Heart left ventricle (tissue), 13 donors: ENCODE results near the gene POLR2A.

Source experiments
- POLR2A ChIP-seq, 2 donors: fragments of 450-650 bp; IDR thresholded peaks; one replicate each; pipeline ENCODE4 v1.6.1; 2017; ENCODE audit warnings: antibody characterized with exemption in 2 of 2, mild to moderate bottlenecking in 2 of 2, moderate library complexity in 2 of 2
- TF ChIP-seq, protein P1 (sequence below), 12 donors: fragments of 200-600 bp; sonication (generic) in 4 of 12; IDR thresholded peaks; one replicate each; pipeline versions ENCODE4 v1.5.0 to v1.8.0; 2018 to 2022; ENCODE audit warnings: antibody characterized with exemption in 12 of 12, mild to moderate bottlenecking in 5 of 12
- donor health status: ischemic (EF 13 %, LVEDD 7.1; RV severe dilation, severe dysfunction).
- donor health status: DM: no; HTN: yes; CAD: no.
- donor health status: DM: no; HTN: no; CAD: no.
- donor health status: ischemic (EF 25% LVEDD 6.9; RV normal size, moderate dysfunction).
- donor health status: ischemic (EF 25% LVEDD 5.7; RV mildly dilated, moderate dysfunction).
- donor health status: ischemic (EF 35%, LVEDD 5.7; RV mildly dilated, moderate dysfunction).
- donor health status: nonischemic (EF 11% LVEDD 7.7; RV severe dilation, severe dysfunction).
- donor health status: DM: yes; HTN: yes; CAD: no.
- donor health status: PGD.
- donor health status: ischemic (EF 29% LVEDD 5.4; RV normal size, mild dysfunction).
- donor health status: nonischemic (EF 23%, LVEDD 6.1; RV moderate dilation, normal function).

DNA sequence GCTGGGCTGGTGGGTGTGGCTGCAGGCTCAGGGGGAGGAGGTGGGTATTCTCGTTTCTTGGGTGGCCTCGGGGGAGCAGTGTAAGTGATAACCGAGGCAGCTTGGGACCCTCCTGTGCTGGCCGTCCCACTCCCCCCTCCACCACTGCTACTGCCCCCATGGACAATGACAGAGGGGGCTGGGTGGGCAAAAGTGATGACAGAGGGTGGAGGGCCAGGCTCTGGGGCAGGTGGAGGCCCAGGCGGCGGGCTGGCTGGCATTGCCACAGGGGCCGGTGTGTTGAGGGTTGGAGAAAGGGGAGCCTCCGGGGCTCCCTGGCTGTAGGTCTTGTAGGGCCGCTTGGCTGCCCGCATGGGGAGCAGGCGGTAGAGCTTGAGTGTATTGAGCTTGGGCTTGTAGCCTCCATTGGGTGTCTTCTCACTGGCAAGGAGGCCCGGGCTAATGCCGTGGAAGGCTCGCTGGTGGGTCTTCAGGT lies 20.8 kb upstream of the POLR2A start:
- TF ChIP-seq, protein P1, sequence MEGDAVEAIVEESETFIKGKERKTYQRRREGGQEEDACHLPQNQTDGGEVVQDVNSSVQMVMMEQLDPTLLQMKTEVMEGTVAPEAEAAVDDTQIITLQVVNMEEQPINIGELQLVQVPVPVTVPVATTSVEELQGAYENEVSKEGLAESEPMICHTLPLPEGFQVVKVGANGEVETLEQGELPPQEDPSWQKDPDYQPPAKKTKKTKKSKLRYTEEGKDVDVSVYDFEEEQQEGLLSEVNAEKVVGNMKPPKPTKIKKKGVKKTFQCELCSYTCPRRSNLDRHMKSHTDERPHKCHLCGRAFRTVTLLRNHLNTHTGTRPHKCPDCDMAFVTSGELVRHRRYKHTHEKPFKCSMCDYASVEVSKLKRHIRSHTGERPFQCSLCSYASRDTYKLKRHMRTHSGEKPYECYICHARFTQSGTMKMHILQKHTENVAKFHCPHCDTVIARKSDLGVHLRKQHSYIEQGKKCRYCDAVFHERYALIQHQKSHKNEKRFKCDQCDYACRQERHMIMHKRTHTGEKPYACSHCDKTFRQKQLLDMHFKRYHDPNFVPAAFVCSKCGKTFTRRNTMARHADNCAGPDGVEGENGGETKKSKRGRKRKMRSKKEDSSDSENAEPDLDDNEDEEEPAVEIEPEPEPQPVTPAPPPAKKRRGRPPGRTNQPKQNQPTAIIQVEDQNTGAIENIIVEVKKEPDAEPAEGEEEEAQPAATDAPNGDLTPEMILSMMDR (IDR thresholded peaks at IDR 0.05), result no peak
- no peak for TF ChIP-seq POLR2A (IDR thresholded peaks at IDR 0.05)
